Endodermal cell (in vitro differentiated cells): ENCODE data around the gene CRKL. TPM values are rescaled to one million over a fixed set of nuclear protein-coding genes. Genes with fewer than 3 reads are reported as not detected.

Source experiments
- DNase-seq: peaks from one replicate; pipeline ENCODE4 v3.0.0-alpha.2; 2017
- H3K27ac ChIP-seq: 2 replicates; pipeline ENCODE4 v1.5.1; 2013; ENCODE audit warnings: mild to moderate bottlenecking, low read depth, low read length, moderate library complexity
- H3K27me3 ChIP-seq: 2 replicates; pipeline ENCODE4 v1.6.1; 2013; ENCODE audit warnings: mild to moderate bottlenecking, low read length, moderate library complexity; ENCODE audit not compliant: insufficient read depth, control insufficient read depth, poor library complexity, severe bottlenecking
- H3K36me3 ChIP-seq: 2 replicates; pipeline ENCODE4 v1.7.0; 2013; ENCODE audit warnings: mild to moderate bottlenecking, low read length, moderate library complexity; ENCODE audit not compliant: control insufficient read depth, insufficient read depth
- H3K4me1 ChIP-seq: one replicate; pipeline ENCODE4 v1.7.0; 2013; ENCODE audit warnings: low read length; ENCODE audit not compliant: control insufficient read depth, insufficient read depth
- H3K4me3 ChIP-seq: 2 replicates; pipeline ENCODE4 v1.5.1; 2013; ENCODE audit warnings: mild to moderate bottlenecking, low read length, moderate library complexity
- H3K9ac ChIP-seq: 2 replicates; pipeline ENCODE4 v1.6.1; 2013; ENCODE audit warnings: mild to moderate bottlenecking, low read length, moderate library complexity; ENCODE audit not compliant: poor library complexity, severe bottlenecking; ENCODE audit errors: extremely low read depth
- H3K9me3 ChIP-seq: 2 replicates; pipeline ENCODE4 v1.6.1; 2013; ENCODE audit warnings: mild to moderate bottlenecking, low read length, moderate library complexity; ENCODE audit not compliant: control insufficient read depth
- H3K27ac Mint-ChIP-seq: 2 replicates; pipeline ENCODE4 v1.8.0; 2020; ENCODE audit warnings: mixed read lengths
- H3K27me3 Mint-ChIP-seq: 2 replicates; pipeline ENCODE4 v1.8.0; 2021; ENCODE audit warnings: mild to moderate bottlenecking, mixed read lengths; ENCODE audit not compliant: insufficient read depth
- H3K36me3 Mint-ChIP-seq: 2 replicates; pipeline ENCODE4 v1.8.0; 2020; ENCODE audit warnings: low read depth, mixed read lengths
- H3K4me1 Mint-ChIP-seq: 2 replicates; pipeline ENCODE4 v1.8.0; 2020; ENCODE audit warnings: mixed read lengths
- H3K4me3 Mint-ChIP-seq: 2 replicates; pipeline ENCODE4 v1.8.0; 2020; ENCODE audit warnings: mild to moderate bottlenecking, moderate library complexity, mixed read lengths
- H3K9me3 Mint-ChIP-seq: 2 replicates; pipeline ENCODE4 v1.8.0; 2020; ENCODE audit warnings: mild to moderate bottlenecking, mixed read lengths
- CTCF ChIP-seq: fragments of 200-600 bp; sonication (generic); conservative IDR thresholded peaks from 2 replicates; pipeline ENCODE4 v1.5.0; 2021; ENCODE audit warnings: antibody characterized with exemption, mild to moderate bottlenecking
- WGBS, 2 experiments: methylation state at CpG; one replicate each; pipeline versions ENCODE4 v1.1.5 to v1.1.7; 2013; ENCODE audit warnings: missing lambda C conversion rate in 2 of 2, mixed read lengths in 1 of 2; ENCODE audit not compliant: insufficient coverage in 1 of 2, insufficient read length in 1 of 2; 5-methylcytosine and 5-hydroxymethylcytosine counted together
- total RNA-seq, 2 donors: library from RNA; stranded (reverse); fragmentation: NEBNext Ultra II Directional in 1 of 2; extraction: Animal tissue kit (Norgen Biotek cat#: 25700) in 1 of 2; gene quantifications; 2 replicates in 1 of 2; 3 replicates in 1 of 2; pipeline ENCODE4 v1.2.1, GENCODE V29; 2021

CRKL gene
- total RNA-seq, 2 donors from 2014 or later = 89.5 to 104 TPM

- peaks cover 8% of the 10 kb centered on the region for H3K36me3 Mint-ChIP-seq
- Histone ChIP-seq H3K36me3 (peaks cover 13% of the 10 kb centered on the region), H3K9ac (peak overlapping the region; percentile 83), H3K9me3 (no peaks in the 10 kb centered on the region), H3K27ac (no peak overlapping the region), H3K4me1 (no peaks in the 10 kb centered on the region), H3K27me3 (no peaks in the 10 kb centered on the region), H3K4me3 (peak overlapping the region; percentile 91)
- no peaks in the 10 kb centered on the region for H3K9me3 Mint-ChIP-seq
- 0% methylated on average over 8 to 15 of the region's 19 CpGs for WGBS, 2 experiments
- peak overlapping the region; percentile 98 for H3K27ac Mint-ChIP-seq
- no peak for TF ChIP-seq CTCF
- H3K27me3 Mint-ChIP-seq = no peaks in the 10 kb centered on the region
- H3K4me1 Mint-ChIP-seq = peaks cover 18% of the 10 kb centered on the region
- peak overlapping the region; percentile 100 for H3K4me3 Mint-ChIP-seq
- no peak for DNase-seq
Measured at GRCh38 chr22:20918663-20919218, 1.5 kb downstream of the CRKL start.

- peak overlapping the region; percentile 98 for H3K27ac Mint-ChIP-seq
- peaks cover 25% of the 10 kb centered on the region for H3K4me1 Mint-ChIP-seq
Measured at GRCh38 chr22:20919718-20920117, 2.5 kb downstream of the CRKL start.

GRCh38 chr22:20920881-20921203 is 3.6 kb downstream of the CRKL start:
- H3K4me3 ChIP-seq = peak overlapping the region; percentile 91
- no peak overlapping the region for H3K9ac ChIP-seq
- TF ChIP-seq CTCF = no peak
- no peak overlapping the region for H3K27ac ChIP-seq
- H3K4me1 ChIP-seq = no peaks in the 10 kb centered on the region
- no peaks in the 10 kb centered on the region for H3K27me3 Mint-ChIP-seq
- H3K4me1 Mint-ChIP-seq = peaks cover 33% of the 10 kb centered on the region
- peak overlapping the region; percentile 100 for H3K4me3 Mint-ChIP-seq
- DNase-seq = no peak
- H3K27me3 ChIP-seq = no peaks in the 10 kb centered on the region
- no peaks in the 10 kb centered on the region for H3K9me3 ChIP-seq
- WGBS, 2 experiments = 80% methylated on average over 3 of the region's 3 CpGs
- peaks cover 18% of the 10 kb centered on the region for H3K36me3 ChIP-seq
- no peaks in the 10 kb centered on the region for H3K9me3 Mint-ChIP-seq
- H3K27ac Mint-ChIP-seq = peak overlapping the region; percentile 63
- H3K36me3 Mint-ChIP-seq = peaks cover 23% of the 10 kb centered on the region

More at GRCh38 chr22:20919718-20920117, 2.5 kb downstream of the CRKL start:
- Histone ChIP-seq H3K27ac (no peak overlapping the region), H3K27me3 (no peaks in the 10 kb centered on the region), H3K9me3 (no peaks in the 10 kb centered on the region), H3K36me3 (peaks cover 13% of the 10 kb centered on the region), H3K4me3 (peak overlapping the region; percentile 91), H3K4me1 (no peaks in the 10 kb centered on the region), H3K9ac (peak overlapping the region; percentile 83)
- H3K36me3 Mint-ChIP-seq = peaks cover 15% of the 10 kb centered on the region
- peak overlapping the region; percentile 100 for H3K4me3 Mint-ChIP-seq
- H3K27me3 Mint-ChIP-seq = no peaks in the 10 kb centered on the region
- no peak for TF ChIP-seq CTCF
- no peaks in the 10 kb centered on the region for H3K9me3 Mint-ChIP-seq
- no peak for DNase-seq
- WGBS, 2 experiments = 42% methylated on average over 1 of the region's 4 CpGs; no CpG with 5 or more reads in 1 of the 2 experiments
